Gastroesophageal sphincter (tissue), 4 donors: ENCODE results near the gene CHD6. TPM values are rescaled to one million over a fixed set of nuclear protein-coding genes. Genes with fewer than 3 reads are reported as not detected.

ENCODE experiments used
- ATAC-seq: fragments of 150-250 bp; one replicate; pipeline ENCODE4 v1.9.1; 2016; ENCODE audit warnings: mild to moderate bottlenecking, moderate library complexity
- H3K27ac ChIP-seq, 4 donors: fragments of 200-600 bp; sonication (generic) in 3 of 4; 1 replicate in 3 of 4; 2 replicates in 1 of 4; pipeline ENCODE4 v1.5.1; 2016 to 2019
- H3K27me3 ChIP-seq: fragments of 200-600 bp; sonication (generic); one replicate; pipeline ENCODE4 v1.5.1; 2019
- H3K36me3 ChIP-seq, 2 donors: fragments of 200-600 bp; sonication (generic); one replicate each; pipeline ENCODE4 v1.5.1; 2019; ENCODE audit warnings: control low read depth in 1 of 2
- H3K4me1 ChIP-seq, 3 donors: fragments of 200-600 bp; sonication (generic); 1 replicate in 2 of 3; 2 replicates in 1 of 3; pipeline ENCODE4 v1.5.1; 2016 to 2019; ENCODE audit warnings: control low read depth in 2 of 3
- H3K4me3 ChIP-seq, 2 donors: fragments of 200-600 bp; sonication (generic); one replicate each; pipeline ENCODE4 v1.5.1; 2019; ENCODE audit warnings: mild to moderate bottlenecking in 1 of 2, moderate library complexity in 1 of 2
- H3K9me3 ChIP-seq, 3 donors: fragments of 200-600 bp; sonication (generic); one replicate each; pipeline ENCODE4 v1.5.1; 2017 to 2019; ENCODE audit warnings: control low read depth in 2 of 3
- CTCF ChIP-seq, 4 experiments: fragments of 200-600 bp in 2 of 4; fragments of 450-650 bp in 2 of 4; sonication (generic) in 1 of 4; IDR thresholded peaks; one replicate each; pipeline ENCODE4 v1.5.1; 2017 to 2019; ENCODE audit warnings: antibody characterized with exemption in 4 of 4, mild to moderate bottlenecking in 2 of 4, moderate library complexity in 2 of 4
- EP300 ChIP-seq: sonication (generic); formaldehyde crosslinking; IDR thresholded peaks from one replicate; pipeline ENCODE4 v1.6.1; 2017; ENCODE audit warnings: antibody characterized with exemption, mild to moderate bottlenecking
- POLR2A ChIP-seq, 2 donors: fragments of 450-650 bp; IDR thresholded peaks; one replicate each; pipeline ENCODE4 v1.6.1; 2017; ENCODE audit warnings: antibody characterized with exemption in 2 of 2, mild to moderate bottlenecking in 2 of 2, moderate library complexity in 1 of 2
- POLR2AphosphoS5 ChIP-seq: sonication (generic); formaldehyde crosslinking; IDR thresholded peaks from one replicate; pipeline ENCODE4 v1.6.1; 2017; ENCODE audit warnings: antibody characterized with exemption
- WGBS, 2 donors: methylation state at CpG; one replicate each; pipeline ENCODE4 v1.1.5; 2018; ENCODE audit warnings: low coverage in 1 of 2; 5-methylcytosine and 5-hydroxymethylcytosine counted together
- total RNA-seq, 4 donors: library from RNA; depleted of rRNA; stranded (reverse); fragments of >200 nt; gene quantifications; one replicate each; pipeline ENCODE4 v1.1.0, GENCODE V29; 2016

CHD6 gene
- total RNA-seq, 4 donors from 2014 or later: 37.4 to 58.3 (median 40.4) TPM

GRCh38 chr20:41418739-41419293 lies 199.4 kb downstream of the CHD6 start:
- H3K36me3 ChIP-seq: peaks cover 0 to 98% of the 10 kb centered on the region in 2 donors
- ATAC-seq: no peak
- no peaks in the 10 kb centered on the region for H3K27me3 ChIP-seq
- H3K9me3 ChIP-seq: no peaks in the 10 kb centered on the region
- no peak overlapping the region for H3K27ac ChIP-seq
- no peak overlapping the region for H3K4me3 ChIP-seq
- WGBS, 2 donors: 89 to 98% methylated on average over 6 to 7 of the region's 7 CpGs
- no peak for TF ChIP-seq CTCF (IDR thresholded peaks at IDR 0.05)
- H3K4me1 ChIP-seq: no peaks in the 10 kb centered on the region

GRCh38 chr20:41418031-41418430 lies 200.1 kb downstream of the CHD6 start:
- no peak overlapping the region for H3K4me3 ChIP-seq
- no peaks in the 10 kb centered on the region for H3K4me1 ChIP-seq
- ATAC-seq: no peak
- no peaks in the 10 kb centered on the region for H3K9me3 ChIP-seq
- WGBS, 2 donors: 74% methylated on average over 3 to 4 of the region's 5 CpGs
- no peaks in the 10 kb centered on the region for H3K27me3 ChIP-seq
- no peak overlapping the region for H3K27ac ChIP-seq
- TF ChIP-seq POLR2AphosphoS5 (no peak), CTCF (IDR thresholded peaks at IDR 0.05) (no peak), POLR2A (IDR thresholded peaks at IDR 0.05) (no peak), EP300 (no peak)
- H3K36me3 ChIP-seq: peaks cover 0 to 98% of the 10 kb centered on the region in 2 donors

GRCh38 chr20:41415191-41415590 lies 203.0 kb downstream of the CHD6 start:
- ATAC-seq: no peak
- H3K36me3 ChIP-seq: peaks cover 0 to 98% of the 10 kb centered on the region in 2 donors
- H3K27ac ChIP-seq: no peak overlapping the region

GRCh38 chr20:41413169-41413568 lies 205.0 kb downstream of the CHD6 start:
- no peak for TF ChIP-seq EP300
- Histone ChIP-seq H3K36me3 (peaks cover 0 to 100% of the 10 kb centered on the region in 2 donors), H3K27ac (no peak overlapping the region), H3K4me3 (no peak overlapping the region), H3K4me1 (peaks cover 0 to 31% (median 0%) of the 10 kb centered on the region in 3 donors), H3K27me3 (no peaks in the 10 kb centered on the region), H3K9me3 (no peaks in the 10 kb centered on the region)
- ATAC-seq: no peak
- 77 to 89% methylated on average over 3 to 4 of the region's 5 CpGs for WGBS, 2 donors

More at GRCh38 chr20:41415191-41415590, 203.0 kb downstream of the CHD6 start:
- H3K4me3 ChIP-seq: no peak overlapping the region
- no peaks in the 10 kb centered on the region for H3K27me3 ChIP-seq
- H3K4me1 ChIP-seq: peaks cover 0 to 19% (median 0%) of the 10 kb centered on the region in 3 donors
- 87% methylated on average over 7 of the region's 8 CpGs; no CpG with 5 or more reads in 1 of the 2 donors for WGBS, 2 donors
- TF ChIP-seq EP300 (no peak), POLR2AphosphoS5 (no peak), POLR2A (IDR thresholded peaks at IDR 0.05) (no peak), CTCF (IDR thresholded peaks at IDR 0.05) (no peak)
- no peaks in the 10 kb centered on the region for H3K9me3 ChIP-seq

- Histone ChIP-seq H3K36me3 (peaks cover 0 to 99% of the 10 kb centered on the region in 2 donors), H3K27me3 (no peaks in the 10 kb centered on the region), H3K27ac (peak overlapping the region in 2 of 4 donors; percentile 49 to 52), H3K9me3 (no peaks in the 10 kb centered on the region), H3K4me1 (peaks cover 0 to 37% (median 0%) of the 10 kb centered on the region in 3 donors), H3K4me3 (no peak overlapping the region)
- 90 to 95% methylated on average over 6 to 7 of the region's 12 CpGs for WGBS, 2 donors
- ATAC-seq: no peak
- TF ChIP-seq POLR2AphosphoS5: no peak
- TF ChIP-seq EP300: no peak
- no peak for TF ChIP-seq CTCF (IDR thresholded peaks at IDR 0.05)
- no peak for TF ChIP-seq POLR2A (IDR thresholded peaks at IDR 0.05)
Measured at GRCh38 chr20:41412324-41413120, 205.7 kb downstream of the CHD6 start.
